WTC11 (cell line): Measurements from ENCODE around the gene ZNF324. TPM values are rescaled to one million over a fixed set of nuclear protein-coding genes. Genes with fewer than 3 reads are reported as not detected.
A peak's percentile ranks its signal among the peaks of the same experiment; 100 is the strongest.

Experiments
- ATAC-seq: fragments of 200-7000 bp; cut with Tn5 transposase; 2 replicates; pipeline ENCODE4 v1.10.0; 2021; ENCODE audit warnings: mild to moderate bottlenecking, moderate library complexity
- CTCF ChIA-PET: fragments of 300-600 bp; sonication (Branson Sonifier 250); formaldehyde crosslinking; loops from one replicate; lab custom pipeline; 2021; ENCODE audit warnings: antibody characterized with exemption; lab: Charles Lee
- POLR2A ChIA-PET: fragments of 350-600 bp; sonication (Branson Sonifier 250); formaldehyde crosslinking; loops from one replicate; lab custom pipeline; 2021; ENCODE audit warnings: antibody characterized with exemption; lab: Charles Lee
- DNase-seq: peaks from one replicate; pipeline ENCODE4 v3.0.0; 2021; ENCODE audit warnings: low spot score
- H3K27ac Mint-ChIP-seq: 2 replicates; pipeline ENCODE4 v1.8.0; 2021; ENCODE audit warnings: mixed read lengths
- H3K27me3 Mint-ChIP-seq: 2 replicates; pipeline ENCODE4 v1.8.0; 2021; ENCODE audit warnings: low read depth, mild to moderate bottlenecking, moderate library complexity, mixed read lengths
- H3K36me3 Mint-ChIP-seq: 2 replicates; pipeline ENCODE4 v1.8.0; 2021; ENCODE audit warnings: mixed read lengths
- H3K4me1 Mint-ChIP-seq: 2 replicates; pipeline ENCODE4 v1.8.0; 2022; ENCODE audit warnings: mixed read lengths
- H3K4me3 Mint-ChIP-seq: 2 replicates; pipeline ENCODE4 v1.8.0; 2021; ENCODE audit warnings: mild to moderate bottlenecking, moderate library complexity, mixed read lengths
- H3K9me3 Mint-ChIP-seq: 2 replicates; pipeline ENCODE4 v1.8.0; 2021; ENCODE audit warnings: mixed read lengths
- EMX1 ChIP-seq: fragments of 250-450 bp; sonication (Bioruptor Pico); IDR thresholded peaks from 2 replicates; pipeline ENCODE4 v1.8.0; 2021; ENCODE audit warnings: mild to moderate bottlenecking
- GRHL2 ChIP-seq: fragments of 250-450 bp; sonication (Bioruptor Pico); IDR thresholded peaks from 2 replicates; pipeline ENCODE4 v1.8.0; 2022; ENCODE audit warnings: mild to moderate bottlenecking, moderate library complexity; ENCODE audit not compliant: insufficient replicate concordance, severe bottlenecking
- MLX ChIP-seq: sonication (generic); formaldehyde crosslinking; IDR thresholded peaks from 2 replicates; pipeline ENCODE4 v1.8.1; 2023; ENCODE audit warnings: mild to moderate bottlenecking, missing genetic modification reagents, moderate library complexity
- MYBL2 ChIP-seq: sonication (generic); formaldehyde crosslinking; IDR thresholded peaks from 2 replicates; pipeline ENCODE4 v1.8.1; 2023; ENCODE audit warnings: mild to moderate bottlenecking, moderate library complexity, missing genetic modification reagents
- NR2C2 ChIP-seq: sonication (generic); formaldehyde crosslinking; IDR thresholded peaks from 2 replicates; pipeline ENCODE4 v1.8.0; 2022; ENCODE audit warnings: mild to moderate bottlenecking, missing genetic modification reagents
- OVOL2 ChIP-seq: fragments of 250-450 bp; sonication (Bioruptor Pico); IDR thresholded peaks from 2 replicates; pipeline ENCODE4 v1.9.0; 2021; ENCODE audit warnings: mild to moderate bottlenecking, borderline replicate concordance
- RELA ChIP-seq: sonication (generic); formaldehyde crosslinking; IDR thresholded peaks from 2 replicates; pipeline ENCODE4 v1.8.1; 2022; ENCODE audit warnings: missing genetic modification reagents, mild to moderate bottlenecking, borderline replicate concordance
- TEAD4 ChIP-seq: sonication (generic); formaldehyde crosslinking; IDR thresholded peaks from 2 replicates; pipeline ENCODE4 v1.8.0; 2022; ENCODE audit warnings: mild to moderate bottlenecking, missing genetic modification reagents
- TP53 ChIP-seq: sonication (generic); formaldehyde crosslinking; IDR thresholded peaks from 2 replicates; pipeline ENCODE4 v1.8.1; 2023; ENCODE audit warnings: mild to moderate bottlenecking, missing genetic modification reagents
- ZNF121 ChIP-seq: sonication (generic); formaldehyde crosslinking; IDR thresholded peaks from 2 replicates; pipeline ENCODE4 v1.8.0; 2023; ENCODE audit warnings: missing genetic modification reagents
- ZNF219 ChIP-seq: sonication (generic); formaldehyde crosslinking; IDR thresholded peaks from 2 replicates; pipeline ENCODE4 v1.8.0; 2023; ENCODE audit warnings: missing genetic modification reagents, mild to moderate bottlenecking, borderline replicate concordance
- ZNF416 ChIP-seq: fragments of 250-450 bp; sonication (Bioruptor Pico); IDR thresholded peaks from 2 replicates; pipeline ENCODE4 v1.9.0; 2021; ENCODE audit warnings: mild to moderate bottlenecking, inconsistent platforms
- ZNF425 ChIP-seq: fragments of 250-450 bp; sonication (Bioruptor Pico); conservative IDR thresholded peaks from 2 replicates; pipeline ENCODE4 v1.9.0; 2021; ENCODE audit warnings: mild to moderate bottlenecking
- ZNF671 ChIP-seq: fragments of 250-450 bp; sonication (Bioruptor Pico); IDR thresholded peaks from 2 replicates; pipeline ENCODE4 v1.8.0; 2021; ENCODE audit warnings: mild to moderate bottlenecking
- total RNA-seq: library from RNA; stranded (reverse); gene quantifications from 3 replicates; pipeline ENCODE4 v1.2.3, GENCODE V29; 2021
- TF ChIP-seq, protein P1 (sequence below): sonication (generic); formaldehyde crosslinking; IDR thresholded peaks from 2 replicates; pipeline ENCODE4 v1.8.1; 2022; ENCODE audit warnings: mild to moderate bottlenecking, moderate library complexity, missing genetic modification reagents
- TF ChIP-seq, protein P2 (sequence below): sonication (generic); formaldehyde crosslinking; IDR thresholded peaks from 2 replicates; pipeline ENCODE4 v1.8.1; 2022; ENCODE audit warnings: missing genetic modification reagents, borderline replicate concordance
- TF ChIP-seq, protein P3 (sequence below): sonication (generic); formaldehyde crosslinking; IDR thresholded peaks from 2 replicates; pipeline ENCODE4 v1.8.0; 2022; ENCODE audit warnings: mild to moderate bottlenecking, missing genetic modification reagents
- TF ChIP-seq, protein P4 (sequence below): sonication (generic); formaldehyde crosslinking; IDR thresholded peaks from 2 replicates; pipeline ENCODE4 v1.8.1; 2022; ENCODE audit warnings: low read depth, mild to moderate bottlenecking, moderate library complexity, missing genetic modification reagents, borderline replicate concordance

The ZNF324 gene
- total RNA-seq, 1 experiment from 2014 or later, result 5.9 TPM

GRCh38 chr19:58522709-58523108 is 55.8 kb downstream of the ZNF324 start:
- no peak for ATAC-seq
- ChIA-PET POLR2A (interaction anchor here (1.7 kb wide), 1 partner anchor 15 kb away, joined by 4 read pairs; no protein-coding TSS in a partner anchor), CTCF (interaction anchor here (1.8 kb wide), 1 partner anchor 9 kb away, joined by 5 read pairs; no protein-coding TSS in a partner anchor)
- Mint-ChIP-seq H3K36me3 (no peaks in the 10 kb centered on the region), H3K27ac (peak overlapping the region; percentile 55), H3K9me3 (no peaks in the 10 kb centered on the region), H3K27me3 (peaks cover 3% of the 10 kb centered on the region), H3K4me3 (no peak overlapping the region; the same call in 1 of the 2 replicates), H3K4me1 (peaks cover 41% of the 10 kb centered on the region)
- no peak for DNase-seq
- TF ChIP-seq OVOL2 (CRISPR knock-in tag) (no peak), ZNF416 (CRISPR knock-in tag) (no peak), GRHL2 (CRISPR knock-in tag) (no peak), RELA (CRISPR knock-in tag) (no peak), MLX (CRISPR knock-in tag) (no peak), ZNF671 (CRISPR knock-in tag) (no peak), ZNF121 (no peak), ZNF219 (CRISPR knock-in tag) (no peak), MYBL2 (no peak), TEAD4 (CRISPR knock-in tag) (no peak), NR2C2 (CRISPR knock-in tag) (no peak), ZNF425 (no peak), TP53 (CRISPR knock-in tag) (no peak), EMX1 (CRISPR knock-in tag) (no peak)
- TF ChIP-seq, protein P1, sequence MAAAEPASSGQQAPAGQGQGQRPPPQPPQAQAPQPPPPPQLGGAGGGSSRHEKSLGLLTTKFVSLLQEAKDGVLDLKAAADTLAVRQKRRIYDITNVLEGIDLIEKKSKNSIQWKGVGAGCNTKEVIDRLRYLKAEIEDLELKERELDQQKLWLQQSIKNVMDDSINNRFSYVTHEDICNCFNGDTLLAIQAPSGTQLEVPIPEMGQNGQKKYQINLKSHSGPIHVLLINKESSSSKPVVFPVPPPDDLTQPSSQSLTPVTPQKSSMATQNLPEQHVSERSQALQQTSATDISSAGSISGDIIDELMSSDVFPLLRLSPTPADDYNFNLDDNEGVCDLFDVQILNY, result no peak
- TF ChIP-seq, protein P2, sequence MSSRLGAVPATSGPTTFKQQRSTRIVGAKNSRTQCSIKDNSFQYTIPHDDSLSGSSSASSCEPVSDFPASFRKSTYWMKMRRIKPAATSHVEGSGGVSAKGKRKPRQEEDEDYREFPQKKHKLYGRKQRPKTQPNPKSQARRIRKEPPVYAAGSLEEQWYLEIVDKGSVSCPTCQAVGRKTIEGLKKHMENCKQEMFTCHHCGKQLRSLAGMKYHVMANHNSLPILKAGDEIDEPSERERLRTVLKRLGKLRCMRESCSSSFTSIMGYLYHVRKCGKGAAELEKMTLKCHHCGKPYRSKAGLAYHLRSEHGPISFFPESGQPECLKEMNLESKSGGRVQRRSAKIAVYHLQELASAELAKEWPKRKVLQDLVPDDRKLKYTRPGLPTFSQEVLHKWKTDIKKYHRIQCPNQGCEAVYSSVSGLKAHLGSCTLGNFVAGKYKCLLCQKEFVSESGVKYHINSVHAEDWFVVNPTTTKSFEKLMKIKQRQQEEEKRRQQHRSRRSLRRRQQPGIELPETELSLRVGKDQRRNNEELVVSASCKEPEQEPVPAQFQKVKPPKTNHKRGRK (CRISPR knock-in tag), result no peak
- TF ChIP-seq, protein P3, sequence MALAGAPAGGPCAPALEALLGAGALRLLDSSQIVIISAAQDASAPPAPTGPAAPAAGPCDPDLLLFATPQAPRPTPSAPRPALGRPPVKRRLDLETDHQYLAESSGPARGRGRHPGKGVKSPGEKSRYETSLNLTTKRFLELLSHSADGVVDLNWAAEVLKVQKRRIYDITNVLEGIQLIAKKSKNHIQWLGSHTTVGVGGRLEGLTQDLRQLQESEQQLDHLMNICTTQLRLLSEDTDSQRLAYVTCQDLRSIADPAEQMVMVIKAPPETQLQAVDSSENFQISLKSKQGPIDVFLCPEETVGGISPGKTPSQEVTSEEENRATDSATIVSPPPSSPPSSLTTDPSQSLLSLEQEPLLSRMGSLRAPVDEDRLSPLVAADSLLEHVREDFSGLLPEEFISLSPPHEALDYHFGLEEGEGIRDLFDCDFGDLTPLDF (CRISPR knock-in tag), result no peak
- TF ChIP-seq, protein P4, sequence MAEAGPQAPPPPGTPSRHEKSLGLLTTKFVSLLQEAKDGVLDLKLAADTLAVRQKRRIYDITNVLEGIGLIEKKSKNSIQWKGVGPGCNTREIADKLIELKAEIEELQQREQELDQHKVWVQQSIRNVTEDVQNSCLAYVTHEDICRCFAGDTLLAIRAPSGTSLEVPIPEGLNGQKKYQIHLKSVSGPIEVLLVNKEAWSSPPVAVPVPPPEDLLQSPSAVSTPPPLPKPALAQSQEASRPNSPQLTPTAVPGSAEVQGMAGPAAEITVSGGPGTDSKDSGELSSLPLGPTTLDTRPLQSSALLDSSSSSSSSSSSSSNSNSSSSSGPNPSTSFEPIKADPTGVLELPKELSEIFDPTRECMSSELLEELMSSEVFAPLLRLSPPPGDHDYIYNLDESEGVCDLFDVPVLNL, result no peak

Other genes starting within 250 kb of the ZNF324 start
- 52.8 to 63.8 TPM (median 59.2 TPM) in 3 replicates for gene ZNF544, start 238.2 kb upstream of the ZNF324 start, total RNA-seq
- 18.8 to 19.1 TPM (median 18.9 TPM) in 3 replicates for gene ZNF8, start 188.1 kb upstream of the ZNF324 start, total RNA-seq
- gene ERVK3-1, start 161.7 kb upstream of the ZNF324 start, total RNA-seq, result 23.1 to 26.0 TPM (median 24.0 TPM) in 3 replicates
- gene ZSCAN22, start 140.1 kb upstream of the ZNF324 start, total RNA-seq, result 3.2 TPM in 3 replicates
- 22.6 to 24.3 TPM (median 23.4 TPM) in 3 replicates for gene A1BG, start 113.6 kb upstream of the ZNF324 start, total RNA-seq
- 1.7 to 2.1 TPM (median 2.0 TPM) in 3 replicates for gene ZNF497, start 104.3 kb upstream of the ZNF324 start, total RNA-seq
- 3.4 to 4.9 TPM (median 4.6 TPM) in 3 replicates for gene ZNF837, start 86.0 kb upstream of the ZNF324 start, total RNA-seq
- gene RPS5, start 79.8 kb upstream of the ZNF324 start, total RNA-seq, result 1,498 to 1,502 TPM (median 1,501 TPM) in 3 replicates
- gene RNF225, start 71.4 kb upstream of the ZNF324 start, total RNA-seq, result 1.1 to 1.8 TPM (median 1.5 TPM) in 3 replicates
- 6.6 to 6.8 TPM (median 6.8 TPM) in 3 replicates for gene ZNF584, start 58.4 kb upstream of the ZNF324 start, total RNA-seq
- gene ZNF132, start 26.9 kb upstream of the ZNF324 start, total RNA-seq, result 2.3 to 2.7 TPM (median 2.6 TPM) in 3 replicates
- gene ZNF324B, start 15.5 kb upstream of the ZNF324 start, total RNA-seq, result 3.3 to 4.0 TPM (median 3.4 TPM) in 3 replicates
- 5.0 to 6.5 TPM (median 6.0 TPM) in 3 replicates for gene ZNF446, start 9.3 kb downstream of the ZNF324 start, total RNA-seq
- 18.8 to 22.0 TPM (median 21.9 TPM) in 3 replicates for gene SLC27A5, start 44.9 kb downstream of the ZNF324 start, total RNA-seq
- gene ZBTB45, start 52.7 kb downstream of the ZNF324 start, total RNA-seq, result 17.0 to 19.7 TPM (median 18.0 TPM) in 3 replicates
- gene TRIM28, start 77.0 kb downstream of the ZNF324 start, total RNA-seq, result 1,095 to 1,221 TPM (median 1,108 TPM) in 3 replicates
- 109 to 126 TPM (median 119 TPM) in 3 replicates for gene CHMP2A, start 88.0 kb downstream of the ZNF324 start, total RNA-seq
- gene UBE2M, start 91.5 kb downstream of the ZNF324 start, total RNA-seq, result 93.7 to 105 TPM (median 97.1 TPM) in 3 replicates
- gene MZF1, start 106.3 kb downstream of the ZNF324 start, total RNA-seq, result 22.2 to 26.2 TPM (median 23.9 TPM) in 3 replicates